ENCODE measurements around the gene NCAM2. TPM values are rescaled to one million over a fixed set of nuclear protein-coding genes. Genes with fewer than 3 reads are reported as not detected.

Gene NCAM2
- total and polyA plus RNA-seq, 9 donors: 0.35 to 6.8 (median 1.2) TPM

GRCh38 chr21:21385404-21385803, 387.2 kb downstream of the NCAM2 start:
- Histone ChIP-seq H3K4me3 (no peak overlapping the region), H3K4me1 (ENCODE audit: insufficient read depth) (no peaks in the 10 kb centered on the region), H3K36me3 (no peaks in the 10 kb centered on the region), H3K27me3 (no peaks in the 10 kb centered on the region), H3K9me3 (no peaks in the 10 kb centered on the region), H3K27ac (no peak overlapping the region)
- no peak for DNase-seq
- TF ChIP-seq POLR2A (IDR thresholded peaks at IDR 0.05) (no peak), EP300 (IDR thresholded peaks at IDR 0.05) (no peak), CTCF (IDR thresholded peaks at IDR 0.05) (no peak)
- 46 to 58% (median 57%) methylated on average over 3 of the region's 3 CpGs for WGBS, 3 donors
- intact Hi-C loops (cut with DNase I): no loop called here

- TF ChIP-seq EP300 (IDR thresholded peaks at IDR 0.05): no peak
- no peak for TF ChIP-seq CTCF (IDR thresholded peaks at IDR 0.05)
- no peak for TF ChIP-seq POLR2A (IDR thresholded peaks at IDR 0.05)
- Histone ChIP-seq H3K36me3 (no peaks in the 10 kb centered on the region), H3K27ac (no peak overlapping the region), H3K4me1 (ENCODE audit: insufficient read depth) (no peaks in the 10 kb centered on the region), H3K4me3 (no peak overlapping the region), H3K9me3 (no peaks in the 10 kb centered on the region), H3K27me3 (no peaks in the 10 kb centered on the region)
- intact Hi-C loops (cut with DNase I): no loop called here
- 60 to 71% (median 61%) methylated on average over 3 of the region's 3 CpGs for WGBS, 3 donors
- DNase-seq: no peak
These were observed 389.7 kb downstream of the NCAM2 start for GRCh38 chr21:21387916-21388315.

- H3K27me3 ChIP-seq: no peaks in the 10 kb centered on the region
- no peak overlapping the region for H3K27ac ChIP-seq
- no peak for TF ChIP-seq POLR2A (IDR thresholded peaks at IDR 0.05)
- no peak for TF ChIP-seq CTCF (IDR thresholded peaks at IDR 0.05)
- TF ChIP-seq EP300 (IDR thresholded peaks at IDR 0.05): no peak
- no peak for DNase-seq
- intact Hi-C loops (cut with DNase I): no loop called here
- no peaks in the 10 kb centered on the region for H3K36me3 ChIP-seq
- no peaks in the 10 kb centered on the region for H3K4me1 ChIP-seq (ENCODE audit: insufficient read depth)
- peaks cover 0 to 6% of the 10 kb centered on the region in 2 donors for H3K9me3 ChIP-seq
- H3K4me3 ChIP-seq: no peak overlapping the region
These were observed 395.9 kb downstream of the NCAM2 start for GRCh38 chr21:21394064-21394463.

GRCh38 chr21:21396424-21396823, 398.2 kb downstream of the NCAM2 start:
- no peaks in the 10 kb centered on the region for H3K27me3 ChIP-seq
- no peak overlapping the region for H3K4me3 ChIP-seq
- no peak for DNase-seq
- TF ChIP-seq CTCF (IDR thresholded peaks at IDR 0.05) (no peak), EP300 (IDR thresholded peaks at IDR 0.05) (no peak), POLR2A (IDR thresholded peaks at IDR 0.05) (no peak)
- intact Hi-C loops (cut with DNase I): no loop called here
- H3K36me3 ChIP-seq: no peaks in the 10 kb centered on the region
- no peaks in the 10 kb centered on the region for H3K4me1 ChIP-seq (ENCODE audit: insufficient read depth)
- H3K27ac ChIP-seq: no peak overlapping the region
- peaks cover 0 to 6% of the 10 kb centered on the region in 2 donors for H3K9me3 ChIP-seq
- WGBS, 3 donors: 86 to 96% (median 90%) methylated on average over 4 of the region's 4 CpGs

GRCh38 chr21:21397464-21397863, 399.3 kb downstream of the NCAM2 start:
- DNase-seq: no peak
- no peaks in the 10 kb centered on the region for H3K27me3 ChIP-seq

More at GRCh38 chr21:21397464-21397863, 399.3 kb downstream of the NCAM2 start:
- Histone ChIP-seq H3K36me3 (no peaks in the 10 kb centered on the region), H3K27ac (no peak overlapping the region), H3K4me1 (ENCODE audit: insufficient read depth) (no peaks in the 10 kb centered on the region), H3K9me3 (peaks cover 0 to 6% of the 10 kb centered on the region in 2 donors), H3K4me3 (no peak overlapping the region)
- WGBS, 3 donors: 89 to 95% (median 92%) methylated on average over 5 to 7 of the region's 7 CpGs
- TF ChIP-seq CTCF (IDR thresholded peaks at IDR 0.05): no peak
- no peak for TF ChIP-seq EP300 (IDR thresholded peaks at IDR 0.05)
- TF ChIP-seq POLR2A (IDR thresholded peaks at IDR 0.05): no peak
- intact Hi-C loops (cut with DNase I): no loop called here

Data from ovary (tissue), 9 donors.